ENCODE results near the gene PRDM8.

DNA sequence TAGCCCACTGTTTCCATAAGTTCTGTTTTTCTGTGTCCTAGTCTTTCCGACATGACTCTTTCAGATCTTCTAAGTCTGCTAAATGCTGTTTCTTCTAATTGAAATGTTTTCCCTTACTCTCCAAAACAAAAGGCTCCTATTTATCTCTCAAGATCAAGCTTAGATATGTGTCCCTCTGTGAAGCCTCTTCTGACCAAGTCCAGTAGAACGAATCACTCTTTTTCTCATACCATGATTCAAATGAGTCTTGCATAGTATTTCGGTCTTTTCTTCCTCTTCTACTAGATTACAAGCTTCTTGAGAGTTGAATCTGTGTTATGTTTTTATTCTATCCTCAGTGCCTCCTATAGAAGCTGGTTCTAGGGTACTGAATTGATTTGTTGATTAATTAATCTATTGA is 45.3 kb upstream of the PRDM8 start:
- TF ChIP-seq EZH2phosphoT487 (IDR thresholded peaks at IDR 0.05; ENCODE audit: insufficient read depth, low read depth): no peak
- TF ChIP-seq EZH2 (IDR thresholded peaks at IDR 0.05; ENCODE audit: insufficient read depth, poor library complexity, severe bottlenecking): no peak

Measured in GM23248 (cell line).